HG02970 (cell line): ENCODE data around the gene GPC3.
"Not testable (repeated sequence)": the region's sequence is repeated elsewhere in the genome, so short reads cannot be mapped to it uniquely, and the experiment has no call there.

ENCODE experiments used
- ATAC-seq: cut with Tn5 transposase; IDR thresholded peaks from one replicate; pipeline ENCODE4 v1.9.1; 2021; ENCODE audit warnings: mild to moderate bottlenecking, moderate library complexity, moderate number of reproducible peaks; ENCODE audit not compliant: unreplicated experiment, low FRiP score

Gene GPC3

GRCh38 chrX:133999031-133999705 is 13.8 kb upstream of the GPC3 start:
- ATAC-seq: no peak

- ATAC-seq: no peak
Measured at GRCh38 chrX:133995759-133996158, 10.4 kb upstream of the GPC3 start.

- no peak for ATAC-seq
Measured at GRCh38 chrX:133994576-133994975, 9.2 kb upstream of the GPC3 start.

- no peak for ATAC-seq
Measured at GRCh38 chrX:133992882-133993281, 7.5 kb upstream of the GPC3 start.

GRCh38 chrX:133991814-133992213 is 6.4 kb upstream of the GPC3 start:
- no peak for ATAC-seq

GRCh38 chrX:133991057-133991456 is 5.7 kb upstream of the GPC3 start:
- not testable (repeated sequence) for ATAC-seq

GRCh38 chrX:133989993-133990392 is 4.6 kb upstream of the GPC3 start:
- no peak for ATAC-seq

- ATAC-seq: no peak
Measured at GRCh38 chrX:133989490-133989889, 4.1 kb upstream of the GPC3 start.

- ATAC-seq: no peak
Measured at GRCh38 chrX:133988010-133988409, 2.6 kb upstream of the GPC3 start.

- no peak for ATAC-seq
Measured at GRCh38 chrX:133987188-133987587, 1.8 kb upstream of the GPC3 start.

- no peak for ATAC-seq
Measured at GRCh38 chrX:133985967-133986683, 731 bp upstream of the GPC3 start.

GRCh38 chrX:133984857-133985163 is 584 bp downstream of the GPC3 start:
- ATAC-seq: no peak

- no peak for ATAC-seq
Measured at GRCh38 chrX:133983974-133984845, 1.2 kb downstream of the GPC3 start.

GRCh38 chrX:133983256-133983973 is 2.0 kb downstream of the GPC3 start:
- ATAC-seq: no peak

GRCh38 chrX:133981924-133982323 is 3.5 kb downstream of the GPC3 start:
- ATAC-seq: no peak

GRCh38 chrX:133980832-133981588 is 4.4 kb downstream of the GPC3 start:
- no peak for ATAC-seq

- ATAC-seq: no peak
Measured at GRCh38 chrX:133980406-133980805, 5.0 kb downstream of the GPC3 start.

- no peak for ATAC-seq
Measured at GRCh38 chrX:133979641-133980230, 5.7 kb downstream of the GPC3 start.

- no peak for ATAC-seq
Measured at GRCh38 chrX:133973704-133974103, 11.7 kb downstream of the GPC3 start.

- ATAC-seq: no peak
Measured at GRCh38 chrX:133972916-133973315, 12.5 kb downstream of the GPC3 start.
